GM18508 (cell line): ENCODE results near the gene VMP1.

ENCODE experiments used
- ATAC-seq: cut with Tn5 transposase; IDR thresholded peaks from one replicate; pipeline ENCODE4 v1.9.1; 2021; ENCODE audit warnings: moderate number of reproducible peaks; ENCODE audit not compliant: insufficient read depth, unreplicated experiment

VMP1 gene

DNA sequence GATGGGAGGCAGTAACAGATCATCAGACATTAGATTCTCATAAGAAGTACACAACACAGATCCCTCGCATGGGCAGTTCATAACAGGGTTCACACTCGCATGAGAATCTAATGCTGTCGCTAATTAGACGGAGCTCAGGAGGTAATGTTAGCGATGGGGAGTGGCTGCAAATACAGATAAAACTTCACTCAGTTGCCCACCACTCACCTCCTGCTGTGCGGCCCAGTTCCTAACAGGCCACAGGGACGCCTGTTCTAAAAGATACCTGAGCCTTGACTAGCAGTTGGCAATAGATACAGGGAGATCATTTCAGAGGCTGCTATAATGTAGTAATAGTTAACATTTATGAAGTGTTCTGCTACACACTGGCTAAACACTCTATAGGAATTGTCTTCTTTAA is 5.2 kb upstream of the VMP1 start:
- no peak for ATAC-seq

DNA sequence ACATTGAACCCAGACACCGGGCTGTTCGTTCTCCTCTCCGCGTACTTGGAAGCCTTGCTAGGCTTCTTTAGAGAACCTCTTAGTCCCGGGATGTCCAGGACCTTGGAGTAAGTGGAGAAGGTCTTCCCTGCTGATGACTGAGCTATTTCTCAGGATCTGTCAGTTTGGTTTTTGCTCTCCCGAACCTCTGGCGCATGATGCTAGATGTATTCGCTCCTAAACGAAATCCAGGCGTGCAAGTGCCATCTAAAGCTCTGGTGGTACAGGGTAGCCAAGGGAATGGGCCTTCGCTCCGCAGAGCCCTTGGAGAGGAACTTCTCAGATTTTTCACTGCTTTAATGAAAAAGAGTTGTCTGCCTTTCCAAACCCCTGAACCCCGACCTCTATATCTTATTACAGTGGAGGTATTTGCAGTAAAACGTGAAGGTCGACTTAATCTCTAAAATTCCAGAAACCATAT is 547 bp downstream of the VMP1 start:
- ATAC-seq: no peak

DNA sequence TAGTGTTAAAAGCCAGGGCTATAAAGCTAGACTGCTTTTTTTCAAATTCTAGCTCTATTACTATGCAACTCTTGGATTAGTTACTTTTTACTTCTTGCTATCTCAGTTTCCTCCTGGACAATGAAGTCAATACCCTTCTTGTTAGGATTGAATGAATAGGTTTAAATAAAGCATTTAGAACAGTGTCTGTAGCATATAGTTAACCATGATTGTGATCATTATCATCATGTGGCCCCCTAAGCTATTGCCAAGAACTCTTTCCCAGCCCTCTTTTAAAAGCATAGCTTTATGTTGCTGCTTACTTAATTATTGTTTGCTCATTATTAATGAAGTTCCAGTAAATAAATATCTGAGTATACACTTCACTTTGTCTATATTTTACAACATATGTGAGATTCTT is 4.5 kb downstream of the VMP1 start:
- no peak for ATAC-seq

DNA sequence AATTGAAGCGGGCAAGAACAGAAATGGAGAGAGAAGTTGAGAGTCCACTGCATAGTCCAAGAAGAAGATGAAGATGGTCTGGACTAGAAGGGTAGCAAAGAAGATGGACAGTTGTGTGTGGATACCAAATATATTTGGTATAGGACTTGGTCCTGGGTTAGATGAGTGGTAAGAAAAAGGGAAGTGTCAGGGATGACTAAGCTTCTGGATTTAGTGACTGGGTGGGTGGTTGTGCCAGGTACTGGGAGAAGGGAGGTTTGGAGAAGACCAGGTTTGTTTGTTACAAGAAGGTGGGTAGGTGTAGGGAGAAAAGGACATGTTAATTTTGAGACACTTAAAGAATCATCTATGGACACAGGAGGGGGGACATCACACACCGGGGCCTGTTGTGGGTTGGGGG is 5.4 kb downstream of the VMP1 start:
- ATAC-seq: no peak

DNA sequence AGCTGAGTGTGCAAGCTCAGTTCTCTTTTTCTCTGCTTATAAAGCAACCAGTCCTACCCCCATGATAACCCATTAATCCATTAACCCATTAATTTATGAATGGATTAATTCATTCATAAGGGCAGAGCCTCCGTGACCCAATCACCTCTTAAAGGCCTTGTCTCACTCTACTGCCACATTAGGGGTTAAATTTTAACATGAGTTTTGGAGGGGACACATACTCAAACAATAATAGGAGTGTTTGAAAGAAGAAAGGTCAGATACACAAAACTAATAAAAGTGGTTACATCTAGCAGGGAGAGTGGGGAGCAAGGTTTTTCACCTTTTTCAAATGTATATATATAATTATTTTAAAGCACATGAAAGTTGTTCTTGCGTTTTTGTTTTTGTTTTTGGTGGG is 6.8 kb downstream of the VMP1 start:
- no peak for ATAC-seq

DNA sequence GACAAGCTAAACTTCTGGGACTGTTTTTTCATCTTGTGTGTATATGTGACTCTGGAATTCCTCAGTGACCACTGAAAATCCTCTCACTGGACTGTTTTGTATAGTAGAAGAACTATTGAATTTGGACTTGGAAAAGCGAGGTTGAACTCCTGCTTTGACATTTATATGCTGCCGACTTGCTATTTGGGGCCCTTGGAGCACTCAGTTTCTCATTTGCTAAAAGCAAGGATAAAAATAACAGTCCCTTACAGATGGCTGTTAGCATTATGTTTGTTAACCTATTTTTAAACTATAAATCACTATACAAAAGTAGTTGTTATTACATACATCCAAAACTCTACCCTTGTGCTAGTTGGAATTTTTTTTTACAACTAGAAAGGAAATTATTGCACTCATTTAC is 9.0 kb downstream of the VMP1 start:
- ATAC-seq: no peak

DNA sequence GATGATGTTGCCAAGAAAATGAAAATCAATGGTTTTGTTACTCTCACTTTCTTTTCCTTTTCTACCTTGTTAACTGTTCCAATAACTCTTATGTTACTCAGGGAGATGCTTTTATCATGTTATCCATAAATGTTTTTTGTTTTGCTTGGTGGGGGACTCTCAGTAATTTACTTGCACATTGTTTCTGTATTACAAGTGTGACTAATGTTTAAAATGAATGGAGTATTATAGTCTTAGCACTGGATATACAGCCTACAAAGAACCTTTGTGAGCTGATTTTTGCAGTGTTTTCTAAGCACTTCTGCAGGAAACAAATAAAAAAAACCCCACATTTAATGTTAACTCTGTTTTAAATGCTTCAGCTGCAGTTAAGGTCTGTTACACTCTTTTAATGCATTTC is 12.1 kb downstream of the VMP1 start:
- ATAC-seq: no peak

DNA sequence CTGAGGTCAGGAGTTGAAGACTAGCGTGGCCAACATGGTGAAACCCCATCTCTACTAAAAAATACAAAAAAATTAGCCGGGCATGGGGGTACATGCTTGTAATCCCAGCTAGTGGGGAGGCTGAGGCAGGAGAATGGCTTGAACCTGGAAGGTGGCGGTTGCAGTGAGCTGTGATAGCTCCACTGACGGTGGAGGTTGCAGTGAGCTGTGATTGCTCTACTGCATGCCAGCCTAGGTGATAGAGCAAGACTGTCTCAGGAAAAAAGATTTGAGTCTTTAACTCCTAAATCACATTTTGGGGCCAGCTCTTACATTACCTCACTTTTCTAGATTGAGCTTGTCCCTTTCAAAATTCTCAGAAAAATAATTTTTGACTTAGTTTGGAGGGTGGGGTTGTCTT is 15.2 kb downstream of the VMP1 start:
- ATAC-seq: no peak

DNA sequence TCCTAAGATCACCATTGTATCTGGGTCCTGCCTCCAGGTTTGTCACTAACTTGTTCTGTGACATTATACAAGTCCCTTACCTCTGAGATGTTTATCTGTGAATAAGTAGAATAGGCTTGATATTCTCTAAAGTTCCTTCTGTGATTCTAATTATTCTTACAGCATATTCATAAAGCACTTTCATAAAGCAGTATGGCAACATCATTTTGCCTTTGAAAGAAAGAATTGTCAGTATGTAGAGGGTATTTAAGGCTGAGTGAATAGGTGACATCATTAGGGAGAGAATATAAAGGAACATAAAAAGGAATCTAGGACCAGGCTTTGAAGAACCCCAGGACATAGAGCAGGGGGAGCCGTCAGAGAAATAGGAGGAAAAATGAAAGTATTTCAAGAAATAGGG is 15.6 kb downstream of the VMP1 start:
- ATAC-seq: no peak

DNA sequence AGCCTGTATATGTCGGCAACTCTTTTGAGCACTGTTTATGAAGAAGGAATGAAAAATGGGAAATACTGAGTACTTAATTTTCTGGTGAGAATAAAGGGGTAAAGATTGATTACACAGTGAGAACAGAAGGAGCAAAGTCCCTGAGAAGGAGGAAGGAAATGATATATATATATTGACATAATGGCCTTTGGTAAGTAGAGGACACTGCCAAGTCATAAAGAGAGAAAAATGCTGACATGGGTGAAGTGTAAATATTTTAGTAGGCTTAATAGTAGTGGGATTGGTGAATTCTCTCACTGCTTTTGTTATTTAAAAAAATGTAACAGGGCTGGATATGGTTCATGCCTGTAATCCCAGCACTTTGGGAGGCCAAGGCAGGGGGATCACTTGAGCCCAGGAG is 16.2 kb downstream of the VMP1 start:
- ATAC-seq: no peak

DNA sequence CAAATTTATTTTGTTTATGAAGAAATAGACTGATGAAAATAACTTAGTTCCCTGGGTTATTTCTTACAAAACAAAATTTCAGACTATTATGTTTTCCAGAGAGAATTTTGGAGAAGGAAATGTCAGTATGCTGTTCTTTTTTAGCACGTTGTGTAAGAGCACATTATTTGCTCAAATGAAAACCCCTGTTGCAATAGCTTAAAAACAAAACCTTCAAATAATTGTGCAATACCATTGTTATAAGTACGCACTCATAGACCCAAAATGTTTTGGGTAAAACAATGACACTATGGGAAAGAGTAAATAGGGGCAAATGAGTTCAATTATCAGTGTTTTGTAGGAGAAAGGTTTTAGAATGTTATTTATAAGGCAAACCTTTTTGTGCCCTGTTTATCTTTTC is 18.2 kb downstream of the VMP1 start:
- ATAC-seq: no peak

DNA sequence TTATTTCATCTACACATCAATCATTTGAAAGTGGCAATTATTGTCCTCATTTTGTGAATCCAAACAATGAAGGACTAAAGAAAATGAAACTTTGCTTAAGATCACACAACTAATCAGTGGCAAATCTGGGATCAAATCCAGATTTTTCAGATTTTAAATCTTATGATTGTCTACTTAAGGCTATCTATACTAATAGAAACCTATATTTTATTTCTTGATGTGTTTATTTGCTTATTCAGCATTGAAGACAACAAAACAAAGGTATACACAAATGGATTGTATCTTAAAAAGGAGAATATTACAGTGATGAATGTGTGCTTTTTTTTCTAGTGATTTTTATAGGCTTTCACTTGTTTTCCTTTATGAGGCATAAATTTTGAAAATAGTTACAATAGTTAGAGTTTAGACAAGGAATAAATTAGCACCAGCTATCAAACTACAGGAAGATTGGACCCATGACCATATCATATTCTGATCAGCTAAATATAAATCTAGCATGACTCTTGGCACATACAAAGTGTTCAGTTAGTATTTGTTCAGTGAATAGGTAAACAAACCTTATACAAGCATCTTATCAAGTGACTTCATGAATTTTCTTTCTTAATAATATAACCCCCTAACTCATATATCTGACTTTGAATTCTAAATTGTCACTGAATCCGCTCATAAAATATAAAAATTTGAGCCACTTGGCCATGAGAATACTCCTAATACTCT is 20.5 kb downstream of the VMP1 start:
- ATAC-seq: no peak

DNA sequence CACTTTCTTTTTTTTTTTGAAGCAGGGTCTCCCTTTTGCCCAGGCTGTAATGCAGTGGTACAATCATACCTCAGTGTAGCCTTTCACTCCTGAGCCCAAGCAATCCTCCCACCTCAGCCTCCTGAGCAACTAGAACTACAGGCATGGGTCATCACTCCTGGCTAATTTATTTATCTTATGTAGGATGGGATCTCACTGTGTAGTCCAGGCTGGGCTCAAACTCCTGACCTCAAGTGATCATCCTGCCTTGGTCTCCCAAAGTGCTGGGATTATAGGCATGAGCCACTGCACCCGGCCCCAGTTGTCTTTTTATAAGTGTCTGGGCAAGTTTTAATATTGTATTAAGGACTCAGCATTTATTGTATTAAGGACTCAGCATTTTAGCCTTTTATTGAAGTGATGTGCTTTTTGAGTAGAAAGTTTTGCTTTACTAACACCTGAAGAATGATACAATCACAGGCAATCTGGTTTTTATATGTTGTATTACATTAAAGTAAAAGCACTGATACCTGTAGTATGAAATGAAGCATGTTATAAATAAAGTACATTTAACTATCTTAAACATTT is 22.9 kb downstream of the VMP1 start:
- ATAC-seq: no peak

DNA sequence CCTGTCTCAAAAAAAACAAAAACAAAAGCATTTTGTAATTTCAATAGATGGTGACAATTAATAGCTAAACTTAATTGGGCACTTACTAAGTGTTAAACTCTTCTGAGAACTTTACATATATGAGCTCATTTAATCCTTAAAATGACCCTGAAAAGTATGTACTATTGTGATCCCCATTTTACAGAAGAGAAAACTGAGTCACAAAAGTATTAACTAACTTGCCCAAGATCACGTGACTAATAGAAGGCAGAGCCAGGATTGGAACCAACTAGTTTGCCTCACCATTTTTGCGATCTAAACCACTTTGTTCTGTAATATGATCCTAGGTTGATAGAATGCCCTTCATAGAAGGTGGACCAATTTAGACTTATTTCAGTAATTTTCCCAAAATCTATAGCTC is 26.2 kb downstream of the VMP1 start:
- ATAC-seq: no peak

DNA sequence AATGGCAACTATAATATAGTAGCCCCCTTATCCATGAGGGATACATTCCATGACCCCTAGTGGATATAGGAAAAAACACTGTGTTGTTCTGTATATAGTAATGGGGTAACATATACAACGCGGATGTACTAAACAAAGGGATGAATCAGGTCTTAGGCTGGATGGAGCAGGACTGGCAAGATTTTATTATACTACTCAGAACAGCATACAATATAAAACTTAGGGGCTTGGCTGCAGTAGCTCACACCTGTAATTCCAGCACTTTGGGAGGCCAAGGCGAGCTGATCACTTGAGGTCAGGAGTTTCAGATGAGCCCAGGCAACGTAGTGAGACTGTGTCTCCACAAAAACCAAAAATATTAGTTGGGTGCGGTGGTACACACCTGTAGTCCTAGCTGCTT is 26.8 kb downstream of the VMP1 start:
- no peak for ATAC-seq

DNA sequence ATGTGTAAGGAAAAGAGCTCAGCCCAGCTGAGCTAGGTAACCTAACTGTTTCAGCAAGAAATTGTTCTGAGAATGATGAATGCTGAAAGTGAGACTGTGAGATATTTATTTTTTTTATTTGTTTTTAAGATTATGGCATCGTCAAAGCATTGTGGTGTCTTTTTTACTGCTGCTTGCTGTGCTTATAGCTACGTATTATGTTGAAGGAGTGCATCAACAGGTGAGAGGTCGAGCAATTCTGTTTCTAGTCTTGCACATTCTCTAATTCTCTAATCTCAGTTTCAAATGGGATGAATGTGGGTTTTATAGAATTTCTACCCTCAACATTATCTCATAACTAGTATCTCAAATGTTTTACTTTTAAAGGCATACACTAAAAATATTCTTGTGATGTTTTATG is 29.9 kb downstream of the VMP1 start:
- ATAC-seq: no peak

DNA sequence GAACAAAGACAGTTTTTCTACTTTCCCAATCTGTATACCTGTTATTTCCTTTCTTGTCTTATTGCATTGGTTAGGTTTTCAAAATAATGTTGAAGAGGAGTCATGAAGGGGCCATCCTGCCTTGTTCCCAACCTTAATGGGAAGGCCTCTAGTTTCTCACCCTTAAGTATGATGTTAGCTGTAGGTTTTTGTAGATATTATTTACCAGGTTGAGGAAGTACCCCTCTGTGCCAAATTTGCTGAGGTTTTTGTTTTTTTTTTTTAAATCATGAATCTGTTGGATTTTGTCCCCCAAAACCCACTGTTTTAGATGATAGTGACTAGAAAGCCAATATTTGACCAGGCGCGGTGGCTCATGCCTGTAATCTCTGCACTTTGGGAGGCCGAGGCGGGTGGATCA is 36.4 kb downstream of the VMP1 start:
- no peak for ATAC-seq

DNA sequence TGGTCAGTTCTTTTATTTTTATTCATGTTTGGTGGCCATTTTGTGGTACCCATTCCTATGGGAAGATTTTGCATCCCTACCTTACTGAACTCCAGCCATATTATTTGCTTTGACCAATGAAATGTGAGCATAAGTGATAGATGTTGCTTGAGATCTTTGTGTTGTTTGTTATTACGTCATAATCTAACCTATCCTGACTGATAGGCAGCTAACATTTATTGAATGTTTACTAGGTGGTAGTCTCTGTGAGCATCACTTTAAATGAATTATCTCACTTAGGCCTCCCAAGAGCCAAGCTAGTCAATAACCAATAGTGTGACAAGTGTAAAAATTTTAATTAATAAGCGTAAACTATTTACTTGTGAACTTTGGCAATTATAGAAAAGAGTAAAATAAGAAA is 37.6 kb downstream of the VMP1 start:
- ATAC-seq: no peak

DNA sequence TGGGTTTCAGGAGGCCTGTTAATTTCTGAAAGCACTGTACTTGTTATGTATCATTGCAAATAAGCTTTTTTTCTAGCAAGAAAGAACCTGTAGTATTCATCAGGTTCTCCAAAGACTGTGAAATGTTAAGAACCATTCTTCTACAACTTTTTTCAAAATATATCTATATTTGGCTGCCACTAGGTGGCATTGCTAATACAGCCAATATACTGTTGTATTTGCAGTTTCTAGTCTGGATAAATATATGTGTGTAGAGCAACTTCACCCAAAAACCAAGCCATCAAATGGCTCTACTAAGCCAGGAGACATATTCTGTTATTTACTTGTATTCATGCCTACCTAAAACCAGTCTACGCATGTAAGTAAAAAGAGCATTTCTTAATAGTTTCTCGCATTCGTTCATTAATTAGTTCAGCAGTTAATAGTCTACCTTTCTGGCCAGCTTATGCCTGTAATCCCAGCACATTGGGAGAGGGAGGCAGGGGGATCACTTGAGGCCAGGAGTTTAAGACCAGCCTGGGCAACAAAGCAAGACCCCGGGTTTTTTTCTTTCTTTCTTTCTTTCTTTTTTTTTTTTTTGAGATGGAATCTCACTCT is 39.5 kb downstream of the VMP1 start:
- ATAC-seq: no peak

DNA sequence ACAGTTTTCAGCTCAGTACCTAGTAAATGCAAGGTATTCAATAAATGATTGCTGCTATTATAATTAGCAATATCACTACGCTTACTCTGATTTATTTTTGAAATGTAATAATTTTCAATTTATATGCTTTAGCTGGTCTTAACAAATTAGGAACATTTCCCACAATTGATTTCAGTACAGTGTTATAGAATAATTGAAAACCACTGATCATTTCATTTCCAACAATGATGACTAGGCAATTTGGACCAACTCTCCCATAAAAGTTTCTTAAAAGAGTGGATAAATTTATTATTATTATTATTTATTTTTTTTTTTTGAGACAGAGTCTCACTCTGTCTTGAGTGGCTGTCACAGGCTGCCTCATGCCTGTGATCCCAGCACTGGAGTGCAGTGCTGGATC is 41.1 kb downstream of the VMP1 start:
- no peak for ATAC-seq

DNA sequence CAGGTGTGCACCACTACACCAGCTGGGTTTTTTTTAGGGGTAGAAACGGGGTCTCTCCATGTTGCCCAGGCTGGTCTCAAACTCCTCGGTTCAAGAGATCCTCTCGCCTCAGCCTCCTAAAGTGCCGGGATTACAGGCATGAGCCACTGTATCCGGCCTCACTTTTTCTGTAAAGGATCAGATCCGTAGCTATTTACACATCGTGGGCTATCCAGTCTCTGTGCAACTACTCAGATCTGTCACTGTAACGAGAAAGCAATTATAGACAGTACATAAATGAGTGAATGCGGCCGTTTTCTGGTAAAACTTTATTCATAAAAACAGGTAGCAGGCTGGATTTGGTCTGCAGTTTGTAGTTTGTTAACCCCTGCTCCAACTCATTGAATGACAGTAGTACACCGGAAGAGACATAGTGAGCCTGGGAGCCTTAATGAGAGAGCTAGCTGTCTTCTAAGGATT is 44.5 kb downstream of the VMP1 start:
- ATAC-seq: no peak

DNA sequence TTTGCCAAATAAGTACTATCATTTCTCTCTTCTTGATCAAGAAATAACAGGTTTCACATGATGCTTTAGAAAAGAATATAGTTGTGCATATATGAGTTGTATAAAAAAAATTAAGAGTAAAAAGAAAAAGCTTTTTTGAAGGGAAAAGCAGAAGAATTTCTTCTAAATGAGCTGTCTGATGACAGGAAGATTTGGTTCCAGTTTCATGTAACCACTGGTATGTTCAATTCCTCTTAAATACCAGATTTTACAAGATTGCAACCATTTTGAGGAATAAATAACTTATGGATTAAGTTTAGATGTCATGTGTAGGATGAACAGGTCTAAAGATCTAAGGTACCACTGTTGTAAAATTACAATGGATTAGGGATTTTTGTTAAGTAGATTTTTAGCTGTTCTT is 45.0 kb downstream of the VMP1 start:
- ATAC-seq: no peak
